Measurements from ENCODE around the gene NDOR1.
A peak's percentile ranks its signal among the peaks of the same experiment; 100 is the strongest.
"Not testable (repeated sequence)": the region's sequence is repeated elsewhere in the genome, so short reads cannot be mapped to it uniquely, and the experiment has no call there.

Gene NDOR1

GRCh38 chr9:137233143-137233980, 27.9 kb downstream of the NDOR1 start:
- DNase-seq = no peak

GRCh38 chr9:137234055-137234697, 28.7 kb downstream of the NDOR1 start:
- no peak for DNase-seq

DNA sequence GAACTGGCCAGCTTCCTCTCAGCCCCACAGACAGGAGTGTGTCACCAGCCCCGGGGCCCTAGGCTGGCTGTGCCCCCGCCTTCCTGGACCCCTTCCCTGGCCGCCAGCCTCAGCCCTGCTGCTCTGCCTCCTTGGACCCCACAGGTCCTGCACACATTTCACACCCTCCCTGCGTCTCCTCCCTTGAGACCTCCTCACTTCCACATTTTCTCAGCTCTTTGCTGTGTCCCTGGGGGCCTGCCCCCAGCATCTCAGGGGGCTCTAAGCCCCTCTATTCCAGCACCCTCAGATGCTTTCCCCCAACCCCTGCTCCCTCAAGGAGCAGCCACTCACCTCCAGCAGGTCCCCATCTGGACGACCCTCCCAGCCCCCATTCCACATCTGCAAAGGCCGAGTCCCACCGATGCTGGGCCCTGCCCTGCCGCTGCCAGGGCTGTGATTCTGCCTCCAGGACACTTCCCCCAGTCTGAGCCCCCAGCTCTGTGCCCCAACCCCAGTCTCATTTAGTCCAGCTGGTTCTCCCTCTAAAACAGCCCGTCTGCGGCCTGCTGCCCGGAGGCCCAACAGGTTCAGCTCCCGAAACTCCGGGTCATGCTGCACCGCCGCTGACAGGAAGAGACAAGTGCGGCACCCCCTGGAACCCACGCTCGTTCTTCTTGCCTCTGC, 29.4 kb downstream of the NDOR1 start:
- DNase-seq = no peak

DNA sequence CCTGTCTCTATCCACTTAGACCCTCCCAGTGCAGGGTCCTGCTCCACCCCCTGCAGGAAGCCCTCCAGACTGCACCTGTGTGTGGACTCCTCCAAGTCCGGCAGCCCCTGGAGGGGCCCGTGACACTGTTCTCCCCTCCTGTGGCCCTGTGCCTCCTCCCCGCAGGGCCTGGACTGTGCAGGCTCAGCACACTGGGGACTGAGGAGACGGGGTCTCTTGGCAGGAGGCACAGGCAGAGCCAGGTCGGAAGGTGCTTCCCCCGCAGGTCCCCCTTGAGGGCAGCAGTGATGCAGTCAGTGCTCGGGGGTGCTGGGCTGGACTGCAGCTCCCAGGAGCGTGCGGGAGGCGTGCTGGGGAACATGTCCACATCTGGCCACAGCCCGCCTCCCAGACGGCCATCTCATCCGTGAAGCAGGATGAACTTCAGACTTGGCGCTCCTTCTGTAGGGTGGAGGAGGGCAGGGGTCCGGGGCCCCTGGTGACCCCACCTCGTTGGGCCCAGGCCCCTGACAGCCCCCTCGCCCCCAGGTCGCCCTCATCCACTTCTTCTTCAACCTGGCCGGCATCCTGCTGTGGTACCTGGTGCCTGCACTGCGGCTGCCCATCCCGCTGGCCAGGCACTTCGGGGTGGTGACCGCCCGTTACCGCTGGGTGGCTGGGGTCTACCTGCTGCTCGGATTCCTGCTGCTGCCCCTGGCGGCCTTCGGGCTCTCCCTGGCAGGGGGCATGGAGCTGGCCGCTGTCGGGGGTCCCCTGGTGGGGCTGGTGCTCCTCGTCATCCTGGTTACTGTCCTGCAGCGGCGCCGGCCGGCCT, 30.1 kb downstream of the NDOR1 start:
- no peak for DNase-seq

- peak; percentile 54 for DNase-seq
Observed at GRCh38 chr9:137236238-137236935, 30.9 kb downstream of the NDOR1 start.

DNA sequence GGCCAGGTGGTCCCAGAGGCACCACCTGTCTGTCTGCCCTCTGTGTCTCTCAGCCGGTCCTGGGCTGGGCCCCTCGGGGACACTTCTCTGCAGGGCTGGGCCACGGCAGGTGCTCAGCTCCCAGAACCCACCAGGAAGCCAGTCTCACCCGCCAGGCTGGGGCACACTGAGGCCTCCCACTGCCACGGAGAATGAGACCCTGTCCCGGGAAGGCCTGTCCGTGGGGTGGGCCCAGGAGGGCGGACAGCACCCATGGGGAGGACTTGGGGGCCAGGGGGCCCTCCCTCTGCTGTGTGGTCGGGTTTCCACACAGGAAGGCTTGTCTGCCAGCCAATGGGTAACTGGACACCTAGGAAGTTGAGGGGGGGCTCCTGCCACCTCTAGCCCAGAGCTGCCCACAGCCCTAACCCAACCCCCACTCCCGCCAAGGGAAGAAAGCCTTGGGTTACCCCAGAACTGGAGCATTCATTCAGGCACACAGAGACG, 31.5 kb downstream of the NDOR1 start:
- no peak for DNase-seq

GRCh38 chr9:137237759-137238726, 32.5 kb downstream of the NDOR1 start:
- DNase-seq = no peak

GRCh38 chr9:137239541-137240200, 34.2 kb downstream of the NDOR1 start:
- not testable (repeated sequence) for DNase-seq

GRCh38 chr9:137240318-137240840, 34.9 kb downstream of the NDOR1 start:
- peak; percentile 28 for DNase-seq

- peak; percentile 99 for DNase-seq
Observed at GRCh38 chr9:137240841-137241489, 35.5 kb downstream of the NDOR1 start, which contains the start of gene TUBB4B. TSS of gene TUBB4B (plus strand) at chr9:137241287. CDS start at chr9:137241361, 74 bp downstream.

- DNase-seq = no peak
Observed at GRCh38 chr9:137241490-137242268, 36.2 kb downstream of the NDOR1 start.

GRCh38 chr9:137242269-137243203, 37.0 kb downstream of the NDOR1 start:
- no peak for DNase-seq

DNA sequence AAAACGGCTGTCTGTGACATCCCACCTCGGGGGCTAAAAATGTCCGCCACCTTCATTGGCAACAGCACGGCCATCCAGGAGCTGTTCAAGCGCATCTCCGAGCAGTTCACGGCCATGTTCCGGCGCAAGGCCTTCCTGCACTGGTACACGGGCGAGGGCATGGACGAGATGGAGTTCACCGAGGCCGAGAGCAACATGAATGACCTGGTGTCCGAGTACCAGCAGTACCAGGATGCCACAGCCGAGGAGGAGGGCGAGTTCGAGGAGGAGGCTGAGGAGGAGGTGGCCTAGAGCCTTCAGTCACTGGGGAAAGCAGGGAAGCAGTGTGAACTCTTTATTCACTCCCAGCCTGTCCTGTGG, 37.7 kb downstream of the NDOR1 start:
- DNase-seq = not testable (repeated sequence)

DNA sequence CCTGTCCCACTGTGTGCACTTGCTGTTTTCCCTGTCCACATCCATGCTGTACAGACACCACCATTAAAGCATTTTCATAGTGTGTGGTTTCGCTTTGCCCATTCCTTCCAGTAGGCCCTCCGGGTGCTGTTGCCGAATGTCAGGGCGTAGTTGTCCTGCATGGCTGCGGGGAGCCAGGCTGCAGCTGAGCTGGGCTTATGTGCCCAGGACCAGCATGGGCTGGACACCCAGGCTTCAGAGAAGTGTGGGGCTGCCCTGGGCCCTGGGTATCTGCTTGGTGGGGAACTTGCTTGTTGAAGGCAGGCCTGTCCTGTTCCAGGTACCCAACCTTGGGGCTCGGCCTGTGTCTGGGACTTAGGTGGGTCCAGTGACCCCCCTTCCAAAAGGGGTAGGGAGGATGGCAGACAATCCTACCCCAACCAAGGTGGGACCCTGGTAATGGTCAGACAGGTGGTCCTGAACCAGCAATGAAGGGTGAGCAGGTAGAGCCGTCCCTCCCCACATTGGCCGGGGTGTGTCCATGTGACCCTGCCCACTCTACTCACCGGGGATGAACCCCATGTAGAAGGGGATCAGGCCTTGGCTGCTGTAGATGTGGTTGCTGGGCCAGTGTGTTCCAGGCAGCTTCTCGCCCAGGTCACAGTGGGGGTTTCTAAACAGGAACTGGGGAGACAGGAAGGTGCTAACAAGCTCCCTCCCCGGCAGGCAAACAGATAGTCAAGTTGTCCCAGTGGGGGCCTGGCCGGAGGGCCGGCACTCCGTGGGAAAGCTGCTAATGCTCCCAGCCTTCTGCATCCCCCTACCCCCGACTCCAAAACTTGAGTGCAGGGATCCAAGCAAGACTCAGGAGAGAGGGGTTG, 38.4 kb downstream of the NDOR1 start:
- DNase-seq = no peak

DNA sequence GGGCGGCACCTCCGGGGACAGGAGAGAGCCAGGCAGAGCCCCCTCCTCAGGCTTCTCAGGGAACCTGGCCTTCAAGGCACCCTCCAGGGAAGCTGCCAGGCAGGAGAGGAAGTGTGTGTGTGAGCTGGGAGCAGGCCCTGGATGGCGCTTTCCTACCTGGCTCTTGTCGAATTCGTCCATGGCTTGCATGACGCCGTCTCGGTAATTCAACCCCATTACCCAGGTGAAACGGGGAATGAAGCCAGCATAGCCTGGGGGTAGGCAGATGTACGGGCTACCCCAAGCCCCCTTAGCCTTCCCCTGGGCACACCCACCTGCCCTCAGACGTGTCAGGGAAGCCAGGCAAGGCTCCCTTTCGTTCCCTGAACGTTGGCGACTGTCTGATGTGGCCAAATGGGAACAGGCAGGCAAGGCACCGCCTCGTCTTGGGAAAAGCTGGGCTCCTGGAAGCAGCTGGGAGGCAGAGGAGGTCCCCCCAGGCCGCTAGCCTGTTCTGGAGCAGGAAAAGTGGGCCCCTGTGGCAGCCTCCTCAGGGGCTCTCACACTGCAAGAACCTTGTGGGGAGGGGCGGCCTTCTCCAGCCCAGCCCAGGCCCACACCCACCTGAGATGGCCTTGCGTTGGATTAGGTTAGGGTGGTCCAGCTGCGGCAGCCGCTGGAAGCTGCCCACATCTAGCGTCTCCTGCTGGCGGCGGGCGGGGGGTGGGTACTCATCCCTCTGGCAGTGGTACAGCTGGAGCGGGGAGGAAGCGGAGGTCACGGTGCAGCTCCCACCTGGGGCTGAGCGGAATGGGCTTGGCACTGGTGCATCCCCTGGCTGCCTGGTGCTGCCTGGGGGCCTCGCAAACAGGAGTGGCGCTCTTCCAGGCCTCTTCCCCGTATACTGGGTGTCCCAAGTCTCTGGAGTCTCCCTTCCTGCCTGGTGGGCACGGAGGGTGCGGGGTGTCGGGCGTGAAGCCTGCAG, 39.3 kb downstream of the NDOR1 start:
- DNase-seq = no peak

Data from NCI-H1694 (cell line).